Heart left ventricle (tissue), 16 donors: ENCODE data around the gene BANF1. TPM values are rescaled to one million over a fixed set of nuclear protein-coding genes. Genes with fewer than 3 reads are reported as not detected.

ENCODE experiments used
- ATAC-seq, 4 donors: fragments of 200-7000 bp; cut with Tn5 transposase; one replicate each; pipeline ENCODE4 v1.9.1; 2020 to 2022; ENCODE audit warnings: moderate library complexity in 4 of 4, mild to moderate bottlenecking in 3 of 4, moderate number of reproducible peaks in 1 of 4
- DNase-seq, 5 donors: peaks; one replicate each; pipeline ENCODE4 v3.0.0-alpha.2; 2020
- H3K27ac ChIP-seq, 12 donors: fragments of 200-600 bp; sonication (generic) in 4 of 12; one replicate each; pipeline versions ENCODE4 v1.5.0 to v1.8.0; 2016 to 2022; ENCODE audit warnings: mild to moderate bottlenecking in 2 of 12
- H3K27me3 ChIP-seq, 9 donors: fragments of 200-600 bp; sonication (generic) in 2 of 9; one replicate each; pipeline versions ENCODE4 v1.5.1 to v1.8.0; 2016 to 2022; ENCODE audit warnings: mild to moderate bottlenecking in 3 of 9
- H3K36me3 ChIP-seq, 9 donors: fragments of 200-600 bp; sonication (generic) in 2 of 9; one replicate each; pipeline versions ENCODE4 v1.5.0 to v1.8.0; 2018 to 2022; ENCODE audit warnings: mild to moderate bottlenecking in 2 of 9
- H3K4me1 ChIP-seq, 12 donors: fragments of 200-600 bp; sonication (generic) in 4 of 12; one replicate each; pipeline versions ENCODE4 v1.5.0 to v1.8.0; 2016 to 2022; ENCODE audit warnings: mild to moderate bottlenecking in 3 of 12
- H3K4me3 ChIP-seq, 12 donors: fragments of 200-600 bp; sonication (generic) in 4 of 12; one replicate each; pipeline versions ENCODE4 v1.5.0 to v1.8.0; 2017 to 2022; ENCODE audit warnings: mild to moderate bottlenecking in 9 of 12, moderate library complexity in 4 of 12
- H3K9me3 ChIP-seq, 12 donors: fragments of 200-600 bp; sonication (generic) in 4 of 12; one replicate each; pipeline versions ENCODE4 v1.5.0 to v1.8.0; 2016 to 2022; ENCODE audit warnings: mild to moderate bottlenecking in 1 of 12
- POLR2A ChIP-seq, 2 donors: fragments of 450-650 bp; IDR thresholded peaks; one replicate each; pipeline ENCODE4 v1.6.1; 2017; ENCODE audit warnings: antibody characterized with exemption in 2 of 2, mild to moderate bottlenecking in 2 of 2, moderate library complexity in 2 of 2
- WGBS, 4 donors: extraction: QIAGEN DNeasy Blood & Tissue Kit in 2 of 4; methylation state at CpG; one replicate each; pipeline versions ENCODE4 v1.1.5 to v1.1.7; 2013 to 2018; 5-methylcytosine and 5-hydroxymethylcytosine counted together
- intact Hi-C, 10 donors: fragments of 100-400 bp; cut with DNase I; formaldehyde crosslinking; loops; one replicate each; pipeline versions ENCODE4 v1.11.1 to v1.14.2; 2022
- polyA plus RNA-seq, 2 donors: library from polyadenylated mRNA; stranded (reverse); fragments of 200-250 nt; gene quantifications; one replicate each; pipeline ENCODE4 v1.2.3, GENCODE V29; 2013
- total RNA-seq, 9 donors: library from RNA; depleted of rRNA in 2 of 9; stranded (reverse); fragments of >200 nt in 2 of 9; fragmentation: NEBNext Ultra II Directional in 3 of 9; extraction: Animal tissue kit (Norgen Biotek cat#: 25700) in 3 of 9; gene quantifications; one replicate each; pipeline versions ENCODE4 v1.1.0 to v1.2.4, GENCODE V29; 2016 to 2023
- TF ChIP-seq, protein P1 (sequence below), 12 donors: fragments of 200-600 bp; sonication (generic) in 4 of 12; IDR thresholded peaks; one replicate each; pipeline versions ENCODE4 v1.5.0 to v1.8.0; 2018 to 2022; ENCODE audit warnings: antibody characterized with exemption in 12 of 12, mild to moderate bottlenecking in 5 of 12
- donor health status: ischemic (EF 13 %, LVEDD 7.1; RV severe dilation, severe dysfunction).
- donor health status: healthy with polysubstance abuse.
- donor health status: DM: no; HTN: yes; CAD: no.
- donor health status: DM: no; HTN: no; CAD: no.
- donor health status: ischemic (EF 25% LVEDD 6.9; RV normal size, moderate dysfunction).
- donor health status: ischemic (EF 25% LVEDD 5.7; RV mildly dilated, moderate dysfunction).
- donor health status: healthy.
- donor health status: DM: yes; HTN: yes; CAD: no.
- donor health status: ischemic (EF 35%, LVEDD 5.7; RV mildly dilated, moderate dysfunction).
- donor health status: nonischemic (EF 11% LVEDD 7.7; RV severe dilation, severe dysfunction).
- donor health status: DM: yes; HTN: yes; CAD: no.
- donor health status: PGD.
- donor health status: ischemic (EF 29% LVEDD 5.4; RV normal size, mild dysfunction).
- donor health status: nonischemic (EF 23%, LVEDD 6.1; RV moderate dilation, normal function).

BANF1 gene
- total and polyA plus RNA-seq, 11 donors: 68.7 to 345 (median 199) TPM

DNA sequence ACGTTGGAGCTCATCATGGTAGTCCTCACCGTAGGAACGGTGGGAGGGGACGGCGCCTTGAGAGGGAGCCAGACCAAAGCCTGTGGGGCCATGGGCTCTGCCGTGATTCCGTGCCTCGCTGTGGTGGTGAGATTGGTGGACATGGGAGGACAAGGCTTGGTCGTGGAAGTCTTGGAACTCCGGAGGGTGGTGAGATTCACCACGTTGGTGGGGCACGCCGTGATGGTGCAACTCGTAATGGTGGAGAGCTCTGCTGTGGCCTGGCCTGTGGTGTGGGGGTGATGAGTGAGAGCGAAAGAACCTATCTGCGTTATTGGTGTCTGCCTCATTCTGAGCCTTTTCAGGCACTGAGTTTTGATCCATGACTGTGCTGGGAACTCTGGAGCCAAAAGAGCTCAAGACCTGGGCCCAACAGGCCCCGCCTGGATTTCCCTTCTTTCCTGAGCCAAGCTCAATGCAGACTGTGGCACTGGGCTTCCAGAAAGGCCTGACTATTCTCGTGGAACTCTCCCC lies 23.8 kb downstream of the BANF1 start, which contains the start of gene CATSPER1:
Gene CATSPER1 (minus strand): TSS at position 463 of the 513 bp plus-strand sequence. CDS start 100 bp downstream, at position 363.
- intact Hi-C loops: no loop called here
- DNase-seq (no peak), ATAC-seq (no peak)
- Histone ChIP-seq H3K9me3 (no peaks in the 10 kb centered on the region), H3K27ac (no peak within 1 kb of the TSS), H3K36me3 (no peaks in the 10 kb centered on the region), H3K4me1 (peaks cover 0 to 18% (median 5%) of the 10 kb centered on the region in 12 donors), H3K27me3 (peaks cover 0 to 3% (median 0%) of the 10 kb centered on the region in 9 donors), H3K4me3 (no peak within 1 kb of the TSS)
- 86 to 91% (median 89%) methylated on average over 18 of the region's 18 CpGs for WGBS, 4 donors
- TF ChIP-seq POLR2A (IDR thresholded peaks at IDR 0.05): no peak
- TF ChIP-seq, protein P1, sequence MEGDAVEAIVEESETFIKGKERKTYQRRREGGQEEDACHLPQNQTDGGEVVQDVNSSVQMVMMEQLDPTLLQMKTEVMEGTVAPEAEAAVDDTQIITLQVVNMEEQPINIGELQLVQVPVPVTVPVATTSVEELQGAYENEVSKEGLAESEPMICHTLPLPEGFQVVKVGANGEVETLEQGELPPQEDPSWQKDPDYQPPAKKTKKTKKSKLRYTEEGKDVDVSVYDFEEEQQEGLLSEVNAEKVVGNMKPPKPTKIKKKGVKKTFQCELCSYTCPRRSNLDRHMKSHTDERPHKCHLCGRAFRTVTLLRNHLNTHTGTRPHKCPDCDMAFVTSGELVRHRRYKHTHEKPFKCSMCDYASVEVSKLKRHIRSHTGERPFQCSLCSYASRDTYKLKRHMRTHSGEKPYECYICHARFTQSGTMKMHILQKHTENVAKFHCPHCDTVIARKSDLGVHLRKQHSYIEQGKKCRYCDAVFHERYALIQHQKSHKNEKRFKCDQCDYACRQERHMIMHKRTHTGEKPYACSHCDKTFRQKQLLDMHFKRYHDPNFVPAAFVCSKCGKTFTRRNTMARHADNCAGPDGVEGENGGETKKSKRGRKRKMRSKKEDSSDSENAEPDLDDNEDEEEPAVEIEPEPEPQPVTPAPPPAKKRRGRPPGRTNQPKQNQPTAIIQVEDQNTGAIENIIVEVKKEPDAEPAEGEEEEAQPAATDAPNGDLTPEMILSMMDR (IDR thresholded peaks at IDR 0.05): no peak

DNA sequence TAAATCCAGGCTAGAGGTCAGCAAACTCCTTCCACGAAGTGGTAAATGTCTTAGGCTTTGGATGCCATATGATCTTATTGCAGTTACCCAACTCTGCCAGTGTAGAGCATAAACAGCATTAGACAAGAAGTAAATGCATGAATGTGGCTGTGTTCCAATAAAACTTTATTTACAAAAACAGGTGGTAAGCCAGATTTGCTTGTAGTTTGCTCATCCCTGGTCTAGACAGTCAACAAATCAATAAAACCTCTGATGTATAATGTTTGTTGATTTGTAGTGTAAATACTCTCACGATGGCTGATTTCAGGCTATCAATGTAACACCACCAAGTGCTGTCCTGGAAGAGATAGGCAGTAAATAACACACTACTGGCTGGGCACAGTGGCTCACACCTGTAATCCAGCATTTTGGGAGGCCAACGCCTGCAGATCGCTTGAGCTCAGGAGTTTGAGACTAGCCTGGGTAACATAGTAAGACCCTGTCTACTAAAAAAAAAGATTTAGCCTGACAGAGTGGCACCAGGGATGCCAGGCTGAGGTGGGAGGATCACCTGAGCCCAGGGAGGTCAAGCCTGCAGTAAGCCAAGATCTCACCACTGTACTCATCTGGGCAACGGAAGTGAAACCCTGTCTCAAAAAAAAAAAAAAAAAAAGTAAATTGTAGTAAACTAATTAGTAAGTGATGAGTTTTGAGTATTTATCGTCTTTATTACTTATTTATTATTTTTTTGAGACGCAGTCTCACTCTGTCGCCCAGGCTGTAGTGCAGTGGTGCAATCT lies 30.8 kb downstream of the BANF1 start:
- Histone ChIP-seq H3K4me1 (peaks cover 0 to 6% (median 0%) of the 10 kb centered on the region in 12 donors), H3K36me3 (no peaks in the 10 kb centered on the region), H3K27ac (no peak overlapping the region), H3K27me3 (peaks cover 0 to 3% (median 0%) of the 10 kb centered on the region in 9 donors), H3K9me3 (no peaks in the 10 kb centered on the region), H3K4me3 (no peak overlapping the region)
- ATAC-seq (no peak), DNase-seq (no peak)
- TF ChIP-seq, protein P1 (IDR thresholded peaks at IDR 0.05): no peak
- no peak for TF ChIP-seq POLR2A (IDR thresholded peaks at IDR 0.05)
- 87 to 92% (median 88%) methylated on average over 8 of the region's 8 CpGs for WGBS, 4 donors
- intact Hi-C loops: no loop called here

DNA sequence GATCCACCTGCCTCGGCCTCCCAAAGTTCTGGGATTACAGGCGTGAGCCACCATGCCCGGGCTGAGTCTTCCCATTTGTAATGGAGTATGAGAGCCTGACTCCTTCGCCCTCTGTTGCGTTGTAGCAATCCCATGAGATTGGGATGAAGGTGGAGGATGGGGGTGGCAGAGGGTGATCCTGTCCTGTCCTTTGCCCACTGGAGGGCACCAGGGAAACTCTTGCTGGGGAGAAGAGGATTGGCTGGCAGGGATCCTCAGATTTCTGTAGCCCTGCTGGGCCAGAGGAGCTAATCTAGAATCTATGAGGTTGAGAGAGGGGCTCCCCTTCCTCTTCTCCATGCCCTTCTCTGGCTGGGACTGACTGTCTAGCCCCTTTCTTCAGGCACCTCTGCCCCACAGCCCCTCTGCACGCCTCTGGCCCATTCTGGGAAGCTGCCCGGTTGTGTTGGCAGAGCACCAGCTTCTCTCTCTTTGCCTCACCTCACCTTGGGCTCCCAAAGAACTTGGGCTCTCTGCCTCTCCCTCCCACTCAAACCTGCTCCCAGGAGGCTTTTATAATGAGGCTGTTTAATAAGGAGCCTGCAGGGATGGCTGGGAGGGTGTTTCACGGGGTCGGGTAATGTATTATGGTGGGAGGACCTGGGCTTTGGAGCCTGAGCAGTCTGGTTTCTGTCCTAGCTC lies 33.5 kb downstream of the BANF1 start:
- WGBS, 4 donors: 63 to 70% (median 66%) methylated on average over 9 of the region's 9 CpGs

More for the DNA sequence above, 33.5 kb downstream of the BANF1 start:
- no peak for DNase-seq
- intact Hi-C loops: no loop called here
- no peaks in the 10 kb centered on the region for H3K36me3 ChIP-seq
- no peaks in the 10 kb centered on the region for H3K9me3 ChIP-seq
- peak in 3 of 4 donors; percentile 44 to 73 (median 50) for ATAC-seq
- H3K27ac ChIP-seq: no peak overlapping the region
- H3K4me3 ChIP-seq: no peak overlapping the region
- peaks cover 0 to 3% (median 0%) of the 10 kb centered on the region in 9 donors for H3K27me3 ChIP-seq
- TF ChIP-seq, protein P1 (IDR thresholded peaks at IDR 0.05): no peak
- no peak for TF ChIP-seq POLR2A (IDR thresholded peaks at IDR 0.05)
- peaks cover 0 to 6% (median 0%) of the 10 kb centered on the region in 12 donors for H3K4me1 ChIP-seq
